ENCODE measurements around the gene HPS6. TPM values are rescaled to one million over a fixed set of nuclear protein-coding genes. Genes with fewer than 3 reads are reported as not detected.

The HPS6 gene
- total RNA-seq, 2 donors from 2014 or later = 20.3 to 25.0 TPM

GRCh38 chr10:102066399-102067088 lies 1.4 kb downstream of the HPS6 start:
- DNase-seq = peak in 1 of 2 donors; percentile 18
- ATAC-seq = no peak
- intact Hi-C loops (cut with DNase I, micrococcal nuclease) = no loop called here

GRCh38 chr10:102067091-102067916 lies 2.2 kb downstream of the HPS6 start:
- intact Hi-C loops (cut with DNase I, micrococcal nuclease) = no loop called here

GRCh38 chr10:102068216-102068615 lies 3.1 kb downstream of the HPS6 start:
- no peak for ATAC-seq
- intact Hi-C loops (cut with DNase I, micrococcal nuclease) = no loop called here
- peak in 1 of 2 donors; percentile 56 for DNase-seq

More at GRCh38 chr10:102067091-102067916, 2.2 kb downstream of the HPS6 start:
- ATAC-seq = no peak
- no peak for DNase-seq

GRCh38 chr10:102069071-102069470 lies 3.9 kb downstream of the HPS6 start:
- ATAC-seq (no peak), DNase-seq (no peak)
- intact Hi-C loops (cut with DNase I, micrococcal nuclease) = no loop called here

- DNase-seq (peak; percentile 69 to 88), ATAC-seq (peak; percentile 94)
- intact Hi-C loops (cut with DNase I, micrococcal nuclease) = no loop called here
Observed at GRCh38 chr10:102072673-102073527, 7.8 kb downstream of the HPS6 start.

- DNase-seq = no peak
- intact Hi-C loops (cut with DNase I, micrococcal nuclease) = no loop called here
- no peak for ATAC-seq
Observed at GRCh38 chr10:102083541-102083940, 18.4 kb downstream of the HPS6 start.

GRCh38 chr10:102085336-102085735 lies 20.2 kb downstream of the HPS6 start:
- ATAC-seq = no peak
- no peak for DNase-seq
- intact Hi-C loops (cut with DNase I, micrococcal nuclease) = no loop called here

- ATAC-seq (no peak), DNase-seq (no peak)
- intact Hi-C loops (cut with DNase I, micrococcal nuclease) = no loop called here
Observed at GRCh38 chr10:102086196-102086595, 21.0 kb downstream of the HPS6 start.

GRCh38 chr10:102090772-102091171 lies 25.6 kb downstream of the HPS6 start:
- intact Hi-C loops (cut with DNase I, micrococcal nuclease) = no loop called here
- no peak for ATAC-seq
- no peak for DNase-seq

- intact Hi-C loops (cut with DNase I, micrococcal nuclease) = no loop called here
- no peak for DNase-seq
- no peak for ATAC-seq
Observed at GRCh38 chr10:102096449-102096848, 31.3 kb downstream of the HPS6 start.

GRCh38 chr10:102101152-102101551 lies 36.0 kb downstream of the HPS6 start:
- DNase-seq (no peak), ATAC-seq (no peak)
- intact Hi-C loops (cut with DNase I, micrococcal nuclease) = no loop called here

GRCh38 chr10:102102421-102102820 lies 37.3 kb downstream of the HPS6 start:
- ATAC-seq (no peak), DNase-seq (no peak)
- intact Hi-C loops (cut with DNase I, micrococcal nuclease) = no loop called here

GRCh38 chr10:102106998-102107397 lies 41.8 kb downstream of the HPS6 start:
- DNase-seq (no peak), ATAC-seq (no peak)
- intact Hi-C loops (cut with DNase I, micrococcal nuclease) = no loop called here

- DNase-seq = no peak
- intact Hi-C loops (cut with DNase I, micrococcal nuclease) = no loop called here
- no peak for ATAC-seq
Observed at GRCh38 chr10:102109166-102110116, 44.3 kb downstream of the HPS6 start.

- no peak for DNase-seq
- ATAC-seq = no peak
- intact Hi-C loops (cut with DNase I, micrococcal nuclease) = no loop called here
Observed at GRCh38 chr10:102111276-102111675, 46.1 kb downstream of the HPS6 start.

GRCh38 chr10:102112210-102112817 lies 47.2 kb downstream of the HPS6 start:
- intact Hi-C loops (cut with DNase I, micrococcal nuclease) = no loop called here
- DNase-seq (no peak), ATAC-seq (no peak)

GRCh38 chr10:102113261-102113955 lies 48.3 kb downstream of the HPS6 start:
- DNase-seq = no peak
- no peak for ATAC-seq
- intact Hi-C loops (cut with DNase I, micrococcal nuclease) = no loop called here

Measured in left colon (tissue), 2 donors.